ENCODE measurements around the gene MAML2. TPM values are rescaled to one million over a fixed set of nuclear protein-coding genes. Genes with fewer than 3 reads are reported as not detected.
A peak's percentile ranks its signal among the peaks of the same experiment; 100 is the strongest.

MAML2 gene
- total and polyA plus RNA-seq, 9 of the 15 experiments (the other 6 are each of a cell fraction or from before 2014, with no cell fraction given), result 0.79 to 6.8 (median 4.8) TPM

GRCh38 chr11:96323642-96323985 lies 19.4 kb downstream of the MAML2 start (continued):
- TF ChIP-seq MIER1 (IDR thresholded peaks at IDR 0.05; ENCODE audit: low read depth), result no peak
- TF ChIP-seq, protein P1, sequence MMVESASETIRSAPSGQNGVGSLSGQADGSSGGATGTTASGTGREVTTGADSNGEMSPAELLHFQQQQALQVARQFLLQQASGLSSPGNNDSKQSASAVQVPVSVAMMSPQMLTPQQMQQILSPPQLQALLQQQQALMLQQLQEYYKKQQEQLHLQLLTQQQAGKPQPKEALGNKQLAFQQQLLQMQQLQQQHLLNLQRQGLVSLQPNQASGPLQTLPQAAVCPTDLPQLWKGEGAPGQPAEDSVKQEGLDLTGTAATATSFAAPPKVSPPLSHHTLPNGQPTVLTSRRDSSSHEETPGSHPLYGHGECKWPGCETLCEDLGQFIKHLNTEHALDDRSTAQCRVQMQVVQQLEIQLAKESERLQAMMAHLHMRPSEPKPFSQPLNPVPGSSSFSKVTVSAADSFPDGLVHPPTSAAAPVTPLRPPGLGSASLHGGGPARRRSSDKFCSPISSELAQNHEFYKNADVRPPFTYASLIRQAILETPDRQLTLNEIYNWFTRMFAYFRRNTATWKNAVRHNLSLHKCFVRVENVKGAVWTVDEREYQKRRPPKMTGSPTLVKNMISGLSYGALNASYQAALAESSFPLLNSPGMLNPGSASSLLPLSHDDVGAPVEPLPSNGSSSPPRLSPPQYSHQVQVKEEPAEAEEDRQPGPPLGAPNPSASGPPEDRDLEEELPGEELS (CRISPR knock-in tag; IDR thresholded peaks at IDR 0.05; ENCODE audit: borderline replicate concordance), result no peak
- TF ChIP-seq CXXC5 (CRISPR knock-in tag; IDR thresholded peaks at IDR 0.05), result peak; percentile 22; the same call in 1 of the 2 replicates
- TF ChIP-seq, protein P2, sequence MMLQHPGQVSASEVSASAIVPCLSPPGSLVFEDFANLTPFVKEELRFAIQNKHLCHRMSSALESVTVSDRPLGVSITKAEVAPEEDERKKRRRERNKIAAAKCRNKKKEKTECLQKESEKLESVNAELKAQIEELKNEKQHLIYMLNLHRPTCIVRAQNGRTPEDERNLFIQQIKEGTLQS (IDR thresholded peaks at IDR 0.05), result no peak
- TF ChIP-seq, protein P2 (CRISPR knock-in tag; conservative IDR thresholded peaks at IDR 0.05), result no peak
- TF ChIP-seq, protein P3, sequence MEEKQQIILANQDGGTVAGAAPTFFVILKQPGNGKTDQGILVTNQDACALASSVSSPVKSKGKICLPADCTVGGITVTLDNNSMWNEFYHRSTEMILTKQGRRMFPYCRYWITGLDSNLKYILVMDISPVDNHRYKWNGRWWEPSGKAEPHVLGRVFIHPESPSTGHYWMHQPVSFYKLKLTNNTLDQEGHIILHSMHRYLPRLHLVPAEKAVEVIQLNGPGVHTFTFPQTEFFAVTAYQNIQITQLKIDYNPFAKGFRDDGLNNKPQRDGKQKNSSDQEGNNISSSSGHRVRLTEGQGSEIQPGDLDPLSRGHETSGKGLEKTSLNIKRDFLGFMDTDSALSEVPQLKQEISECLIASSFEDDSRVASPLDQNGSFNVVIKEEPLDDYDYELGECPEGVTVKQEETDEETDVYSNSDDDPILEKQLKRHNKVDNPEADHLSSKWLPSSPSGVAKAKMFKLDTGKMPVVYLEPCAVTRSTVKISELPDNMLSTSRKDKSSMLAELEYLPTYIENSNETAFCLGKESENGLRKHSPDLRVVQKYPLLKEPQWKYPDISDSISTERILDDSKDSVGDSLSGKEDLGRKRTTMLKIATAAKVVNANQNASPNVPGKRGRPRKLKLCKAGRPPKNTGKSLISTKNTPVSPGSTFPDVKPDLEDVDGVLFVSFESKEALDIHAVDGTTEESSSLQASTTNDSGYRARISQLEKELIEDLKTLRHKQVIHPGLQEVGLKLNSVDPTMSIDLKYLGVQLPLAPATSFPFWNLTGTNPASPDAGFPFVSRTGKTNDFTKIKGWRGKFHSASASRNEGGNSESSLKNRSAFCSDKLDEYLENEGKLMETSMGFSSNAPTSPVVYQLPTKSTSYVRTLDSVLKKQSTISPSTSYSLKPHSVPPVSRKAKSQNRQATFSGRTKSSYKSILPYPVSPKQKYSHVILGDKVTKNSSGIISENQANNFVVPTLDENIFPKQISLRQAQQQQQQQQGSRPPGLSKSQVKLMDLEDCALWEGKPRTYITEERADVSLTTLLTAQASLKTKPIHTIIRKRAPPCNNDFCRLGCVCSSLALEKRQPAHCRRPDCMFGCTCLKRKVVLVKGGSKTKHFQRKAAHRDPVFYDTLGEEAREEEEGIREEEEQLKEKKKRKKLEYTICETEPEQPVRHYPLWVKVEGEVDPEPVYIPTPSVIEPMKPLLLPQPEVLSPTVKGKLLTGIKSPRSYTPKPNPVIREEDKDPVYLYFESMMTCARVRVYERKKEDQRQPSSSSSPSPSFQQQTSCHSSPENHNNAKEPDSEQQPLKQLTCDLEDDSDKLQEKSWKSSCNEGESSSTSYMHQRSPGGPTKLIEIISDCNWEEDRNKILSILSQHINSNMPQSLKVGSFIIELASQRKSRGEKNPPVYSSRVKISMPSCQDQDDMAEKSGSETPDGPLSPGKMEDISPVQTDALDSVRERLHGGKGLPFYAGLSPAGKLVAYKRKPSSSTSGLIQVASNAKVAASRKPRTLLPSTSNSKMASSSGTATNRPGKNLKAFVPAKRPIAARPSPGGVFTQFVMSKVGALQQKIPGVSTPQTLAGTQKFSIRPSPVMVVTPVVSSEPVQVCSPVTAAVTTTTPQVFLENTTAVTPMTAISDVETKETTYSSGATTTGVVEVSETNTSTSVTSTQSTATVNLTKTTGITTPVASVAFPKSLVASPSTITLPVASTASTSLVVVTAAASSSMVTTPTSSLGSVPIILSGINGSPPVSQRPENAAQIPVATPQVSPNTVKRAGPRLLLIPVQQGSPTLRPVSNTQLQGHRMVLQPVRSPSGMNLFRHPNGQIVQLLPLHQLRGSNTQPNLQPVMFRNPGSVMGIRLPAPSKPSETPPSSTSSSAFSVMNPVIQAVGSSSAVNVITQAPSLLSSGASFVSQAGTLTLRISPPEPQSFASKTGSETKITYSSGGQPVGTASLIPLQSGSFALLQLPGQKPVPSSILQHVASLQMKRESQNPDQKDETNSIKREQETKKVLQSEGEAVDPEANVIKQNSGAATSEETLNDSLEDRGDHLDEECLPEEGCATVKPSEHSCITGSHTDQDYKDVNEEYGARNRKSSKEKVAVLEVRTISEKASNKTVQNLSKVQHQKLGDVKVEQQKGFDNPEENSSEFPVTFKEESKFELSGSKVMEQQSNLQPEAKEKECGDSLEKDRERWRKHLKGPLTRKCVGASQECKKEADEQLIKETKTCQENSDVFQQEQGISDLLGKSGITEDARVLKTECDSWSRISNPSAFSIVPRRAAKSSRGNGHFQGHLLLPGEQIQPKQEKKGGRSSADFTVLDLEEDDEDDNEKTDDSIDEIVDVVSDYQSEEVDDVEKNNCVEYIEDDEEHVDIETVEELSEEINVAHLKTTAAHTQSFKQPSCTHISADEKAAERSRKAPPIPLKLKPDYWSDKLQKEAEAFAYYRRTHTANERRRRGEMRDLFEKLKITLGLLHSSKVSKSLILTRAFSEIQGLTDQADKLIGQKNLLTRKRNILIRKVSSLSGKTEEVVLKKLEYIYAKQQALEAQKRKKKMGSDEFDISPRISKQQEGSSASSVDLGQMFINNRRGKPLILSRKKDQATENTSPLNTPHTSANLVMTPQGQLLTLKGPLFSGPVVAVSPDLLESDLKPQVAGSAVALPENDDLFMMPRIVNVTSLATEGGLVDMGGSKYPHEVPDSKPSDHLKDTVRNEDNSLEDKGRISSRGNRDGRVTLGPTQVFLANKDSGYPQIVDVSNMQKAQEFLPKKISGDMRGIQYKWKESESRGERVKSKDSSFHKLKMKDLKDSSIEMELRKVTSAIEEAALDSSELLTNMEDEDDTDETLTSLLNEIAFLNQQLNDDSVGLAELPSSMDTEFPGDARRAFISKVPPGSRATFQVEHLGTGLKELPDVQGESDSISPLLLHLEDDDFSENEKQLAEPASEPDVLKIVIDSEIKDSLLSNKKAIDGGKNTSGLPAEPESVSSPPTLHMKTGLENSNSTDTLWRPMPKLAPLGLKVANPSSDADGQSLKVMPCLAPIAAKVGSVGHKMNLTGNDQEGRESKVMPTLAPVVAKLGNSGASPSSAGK (IDR thresholded peaks at IDR 0.05), result 0 out of 2 replicates have a peak, but pooled peaks have one; percentile 28
- TF ChIP-seq SNIP1 (IDR thresholded peaks at IDR 0.05; ENCODE audit: low read depth), result no peak
- TF ChIP-seq HLTF (IDR thresholded peaks at IDR 0.05), result no peak
- TF ChIP-seq PKNOX1 (IDR thresholded peaks at IDR 0.05), result peak; percentile 29; the same call in 1 of the 2 replicates
- TF ChIP-seq POLR2H (tag; IDR thresholded peaks at IDR 0.05; ENCODE audit: low read depth), result no peak
- TF ChIP-seq, protein P4, sequence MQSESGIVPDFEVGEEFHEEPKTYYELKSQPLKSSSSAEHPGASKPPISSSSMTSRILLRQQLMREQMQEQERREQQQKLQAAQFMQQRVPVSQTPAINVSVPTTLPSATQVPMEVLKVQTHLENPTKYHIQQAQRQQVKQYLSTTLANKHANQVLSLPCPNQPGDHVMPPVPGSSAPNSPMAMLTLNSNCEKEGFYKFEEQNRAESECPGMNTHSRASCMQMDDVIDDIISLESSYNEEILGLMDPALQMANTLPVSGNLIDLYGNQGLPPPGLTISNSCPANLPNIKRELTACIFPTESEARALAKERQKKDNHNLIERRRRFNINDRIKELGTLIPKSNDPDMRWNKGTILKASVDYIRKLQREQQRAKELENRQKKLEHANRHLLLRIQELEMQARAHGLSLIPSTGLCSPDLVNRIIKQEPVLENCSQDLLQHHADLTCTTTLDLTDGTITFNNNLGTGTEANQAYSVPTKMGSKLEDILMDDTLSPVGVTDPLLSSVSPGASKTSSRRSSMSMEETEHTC (IDR thresholded peaks at IDR 0.05), result no peak
- no peak for TF ChIP-seq ZNF717 (CRISPR knock-in tag; IDR thresholded peaks at IDR 0.05)

Measured in K562 (cell line).